Panc1 (cell line): Measurements from ENCODE around the gene CHRDL2. TPM values are rescaled to one million over a fixed set of nuclear protein-coding genes. Genes with fewer than 3 reads are reported as not detected.

Experiments
- ATAC-seq: fragments of 200-7000 bp; cut with Tn5 transposase; 2 replicates; pipeline ENCODE4 v1.9.1; 2020; ENCODE audit warnings: mild to moderate bottlenecking, moderate library complexity
- BruUV-seq: library from RNA; stranded (reverse); fragments of 400-500 nt; replicated peaks from 2 replicates; lab custom pipeline; 2021; lab: Mats Ljungman, UMichigan
- CTCF ChIA-PET: fragments of 300-600 bp; sonication (Branson Sonifier 250); formaldehyde crosslinking; loops from one replicate; lab custom pipeline; 2022; ENCODE audit warnings: antibody characterized with exemption; lab: Charles Lee
- POLR2A ChIA-PET: fragments of 300-600 bp; sonication (Branson Sonifier 250); formaldehyde crosslinking; loops from one replicate; lab custom pipeline; 2022; ENCODE audit warnings: antibody characterized with exemption; lab: Charles Lee
- DNase-seq: peaks from one replicate; pipeline ENCODE4 v3.0.0-alpha.2; 2010; ENCODE audit warnings: low read depth, low spot score
- H3K27ac ChIP-seq: 2 replicates; pipeline ENCODE4 v1.5.1; 2011; ENCODE audit warnings: mild to moderate bottlenecking, low read length, inconsistent platforms
- H3K27me3 ChIP-seq: fragments of 200-500 bp; sonication (Bioruptor generic); 2 replicates; pipeline ENCODE4 v1.6.0; 2014; ENCODE audit warnings: low read length, inconsistent platforms; ENCODE audit not compliant: control insufficient read depth, insufficient read depth
- H3K36me3 ChIP-seq: fragments of 200-500 bp; sonication (Bioruptor generic); 2 replicates; pipeline ENCODE4 v1.5.1; 2014; ENCODE audit warnings: inconsistent platforms, mild to moderate bottlenecking, low read length, moderate library complexity; ENCODE audit not compliant: control insufficient read depth, insufficient read depth
- H3K4me1 ChIP-seq: 2 replicates; pipeline ENCODE4 v1.5.1; 2011; ENCODE audit warnings: inconsistent platforms, mild to moderate bottlenecking, low read length, moderate library complexity; ENCODE audit not compliant: control insufficient read depth, insufficient read depth
- H3K4me3 ChIP-seq, 2 experiments: 2 replicates each; pipeline ENCODE4 v1.5.1; 2011 to 2012; ENCODE audit warnings: low read depth in 2 of 2, low read length in 2 of 2, mild to moderate bottlenecking in 2 of 2, inconsistent platforms in 1 of 2, moderate library complexity in 1 of 2
- H3K9me3 ChIP-seq: fragments of 200-500 bp; sonication (Bioruptor generic); 2 replicates; pipeline ENCODE4 v1.5.1; 2014; ENCODE audit warnings: low read depth, mild to moderate bottlenecking, inconsistent platforms, low read length, moderate library complexity; ENCODE audit not compliant: control insufficient read depth, insufficient read depth
- POLR2AphosphoS5 ChIP-seq: IDR thresholded peaks from 2 replicates; pipeline ENCODE4 v1.6.1; 2012; ENCODE audit warnings: mild to moderate bottlenecking, low read depth, low read length, moderate library complexity
- SIN3A ChIP-seq: IDR thresholded peaks from 2 replicates; pipeline ENCODE4 v1.6.1; 2012; ENCODE audit warnings: low read depth, mild to moderate bottlenecking, low read length, moderate library complexity, borderline replicate concordance; ENCODE audit not compliant: insufficient read depth
- TCF7L2 ChIP-seq: IDR thresholded peaks from 2 replicates; pipeline ENCODE4 v1.6.1; 2011; ENCODE audit warnings: mild to moderate bottlenecking, low read depth, low read length, inconsistent platforms
- in situ Hi-C: cut with HindIII; loops from 2 replicates; pipeline ENCODE4 v1.10.0; 2016; ENCODE audit warnings: low sequenced_read_pairs, low pct_unique_long_range_greater_than_20kb
- intact Hi-C: fragments of 100-400 bp; cut with micrococcal nuclease; formaldehyde crosslinking; loops from one replicate; pipeline ENCODE4 v1.10.0; 2022; ENCODE audit not compliant: unreplicated experiment
- total RNA-seq: library from RNA; stranded (reverse); gene quantifications from one replicate; pipeline ENCODE4 v1.2.1, GENCODE V29; 2021; ENCODE audit not compliant: unreplicated experiment
- TF ChIP-seq, protein P1 (sequence below): fragments of 450-650 bp; IDR thresholded peaks from 2 replicates; pipeline ENCODE4 v1.5.1; 2017; ENCODE audit warnings: mild to moderate bottlenecking
- TF ChIP-seq, protein P2 (sequence below), 2 experiments: IDR thresholded peaks; 2 replicates each; pipeline ENCODE4 v1.6.1; 2011 to 2012; ENCODE audit warnings: low read depth in 2 of 2, control low read depth in 1 of 2, low read length in 1 of 2, mild to moderate bottlenecking in 1 of 2, moderate library complexity in 1 of 2; ENCODE audit not compliant: insufficient read depth in 1 of 2

CHRDL2 gene
- total RNA-seq, 1 experiment from 2014 or later, result 0.15 TPM

DNA sequence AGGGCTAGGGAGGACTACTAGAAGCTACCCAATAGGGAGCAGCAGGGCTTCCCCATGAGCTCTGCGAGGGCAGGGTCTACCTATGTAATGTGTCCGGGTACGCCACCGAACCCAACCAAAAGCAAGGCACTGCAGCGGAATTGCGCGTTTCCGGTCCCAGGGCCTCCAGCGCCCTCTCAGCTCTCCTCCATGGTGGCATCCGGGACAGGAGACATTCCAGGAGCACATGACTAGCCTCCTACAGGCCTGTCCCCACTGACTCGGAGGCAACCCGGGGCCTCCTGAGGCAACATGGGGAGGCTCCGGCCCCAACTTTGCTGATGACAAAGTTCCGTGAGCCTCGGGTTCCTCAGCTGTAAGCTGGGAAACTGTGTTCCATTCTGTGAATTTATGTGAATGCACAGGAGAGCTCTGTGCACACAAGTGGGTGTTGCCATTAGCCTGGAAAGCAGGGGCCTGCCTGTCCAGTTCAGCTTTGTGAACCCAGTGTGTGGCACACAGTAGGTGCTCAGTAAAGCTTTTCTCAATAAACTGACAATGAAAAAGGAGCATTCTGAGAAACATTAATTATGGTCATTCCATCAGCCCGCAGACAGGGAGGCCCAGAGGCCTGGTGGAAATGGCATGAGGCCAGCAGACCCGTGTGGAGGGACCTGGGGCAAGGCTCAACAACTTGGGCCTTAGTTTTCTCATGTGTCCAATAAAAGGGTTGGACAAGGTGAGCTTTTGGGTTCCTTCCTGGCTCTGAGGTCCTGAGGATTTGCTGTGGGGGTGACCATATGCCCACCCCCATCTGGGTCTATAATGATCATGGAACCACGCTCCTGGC lies 50.3 kb downstream of the CHRDL2 start:
- Histone ChIP-seq H3K36me3 (no peaks in the 10 kb centered on the region), H3K27me3 (no peaks in the 10 kb centered on the region; the same call in 1 of the 2 replicates), H3K9me3 (no peaks in the 10 kb centered on the region), H3K27ac (no peak overlapping the region), H3K4me1 (no peaks in the 10 kb centered on the region), H3K4me3 (no peak overlapping the region)
- intact Hi-C loops (no loop called here), in situ Hi-C loops (no loop called here)
- no peak for TF ChIP-seq SIN3A
- TF ChIP-seq TCF7L2, result no peak
- no peak for TF ChIP-seq POLR2AphosphoS5
- TF ChIP-seq, protein P1, sequence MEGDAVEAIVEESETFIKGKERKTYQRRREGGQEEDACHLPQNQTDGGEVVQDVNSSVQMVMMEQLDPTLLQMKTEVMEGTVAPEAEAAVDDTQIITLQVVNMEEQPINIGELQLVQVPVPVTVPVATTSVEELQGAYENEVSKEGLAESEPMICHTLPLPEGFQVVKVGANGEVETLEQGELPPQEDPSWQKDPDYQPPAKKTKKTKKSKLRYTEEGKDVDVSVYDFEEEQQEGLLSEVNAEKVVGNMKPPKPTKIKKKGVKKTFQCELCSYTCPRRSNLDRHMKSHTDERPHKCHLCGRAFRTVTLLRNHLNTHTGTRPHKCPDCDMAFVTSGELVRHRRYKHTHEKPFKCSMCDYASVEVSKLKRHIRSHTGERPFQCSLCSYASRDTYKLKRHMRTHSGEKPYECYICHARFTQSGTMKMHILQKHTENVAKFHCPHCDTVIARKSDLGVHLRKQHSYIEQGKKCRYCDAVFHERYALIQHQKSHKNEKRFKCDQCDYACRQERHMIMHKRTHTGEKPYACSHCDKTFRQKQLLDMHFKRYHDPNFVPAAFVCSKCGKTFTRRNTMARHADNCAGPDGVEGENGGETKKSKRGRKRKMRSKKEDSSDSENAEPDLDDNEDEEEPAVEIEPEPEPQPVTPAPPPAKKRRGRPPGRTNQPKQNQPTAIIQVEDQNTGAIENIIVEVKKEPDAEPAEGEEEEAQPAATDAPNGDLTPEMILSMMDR, result no peak
- TF ChIP-seq, protein P2, sequence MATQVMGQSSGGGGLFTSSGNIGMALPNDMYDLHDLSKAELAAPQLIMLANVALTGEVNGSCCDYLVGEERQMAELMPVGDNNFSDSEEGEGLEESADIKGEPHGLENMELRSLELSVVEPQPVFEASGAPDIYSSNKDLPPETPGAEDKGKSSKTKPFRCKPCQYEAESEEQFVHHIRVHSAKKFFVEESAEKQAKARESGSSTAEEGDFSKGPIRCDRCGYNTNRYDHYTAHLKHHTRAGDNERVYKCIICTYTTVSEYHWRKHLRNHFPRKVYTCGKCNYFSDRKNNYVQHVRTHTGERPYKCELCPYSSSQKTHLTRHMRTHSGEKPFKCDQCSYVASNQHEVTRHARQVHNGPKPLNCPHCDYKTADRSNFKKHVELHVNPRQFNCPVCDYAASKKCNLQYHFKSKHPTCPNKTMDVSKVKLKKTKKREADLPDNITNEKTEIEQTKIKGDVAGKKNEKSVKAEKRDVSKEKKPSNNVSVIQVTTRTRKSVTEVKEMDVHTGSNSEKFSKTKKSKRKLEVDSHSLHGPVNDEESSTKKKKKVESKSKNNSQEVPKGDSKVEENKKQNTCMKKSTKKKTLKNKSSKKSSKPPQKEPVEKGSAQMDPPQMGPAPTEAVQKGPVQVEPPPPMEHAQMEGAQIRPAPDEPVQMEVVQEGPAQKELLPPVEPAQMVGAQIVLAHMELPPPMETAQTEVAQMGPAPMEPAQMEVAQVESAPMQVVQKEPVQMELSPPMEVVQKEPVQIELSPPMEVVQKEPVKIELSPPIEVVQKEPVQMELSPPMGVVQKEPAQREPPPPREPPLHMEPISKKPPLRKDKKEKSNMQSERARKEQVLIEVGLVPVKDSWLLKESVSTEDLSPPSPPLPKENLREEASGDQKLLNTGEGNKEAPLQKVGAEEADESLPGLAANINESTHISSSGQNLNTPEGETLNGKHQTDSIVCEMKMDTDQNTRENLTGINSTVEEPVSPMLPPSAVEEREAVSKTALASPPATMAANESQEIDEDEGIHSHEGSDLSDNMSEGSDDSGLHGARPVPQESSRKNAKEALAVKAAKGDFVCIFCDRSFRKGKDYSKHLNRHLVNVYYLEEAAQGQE (IDR thresholded peaks at IDR 0.05; ENCODE audit: insufficient read depth in 1 of 2, low read depth in 2 of 2, low read length in 1 of 2), result no peak
- POLR2A ChIA-PET, result interaction anchor here (0.9 kb wide), 1 partner anchor 70 kb away, joined by 3 read pairs; no protein-coding TSS in a partner anchor
- no TSS peak for BruUV-seq
- DNase-seq (no peak), ATAC-seq (no peak)
- CTCF ChIA-PET, result no interaction called here

DNA sequence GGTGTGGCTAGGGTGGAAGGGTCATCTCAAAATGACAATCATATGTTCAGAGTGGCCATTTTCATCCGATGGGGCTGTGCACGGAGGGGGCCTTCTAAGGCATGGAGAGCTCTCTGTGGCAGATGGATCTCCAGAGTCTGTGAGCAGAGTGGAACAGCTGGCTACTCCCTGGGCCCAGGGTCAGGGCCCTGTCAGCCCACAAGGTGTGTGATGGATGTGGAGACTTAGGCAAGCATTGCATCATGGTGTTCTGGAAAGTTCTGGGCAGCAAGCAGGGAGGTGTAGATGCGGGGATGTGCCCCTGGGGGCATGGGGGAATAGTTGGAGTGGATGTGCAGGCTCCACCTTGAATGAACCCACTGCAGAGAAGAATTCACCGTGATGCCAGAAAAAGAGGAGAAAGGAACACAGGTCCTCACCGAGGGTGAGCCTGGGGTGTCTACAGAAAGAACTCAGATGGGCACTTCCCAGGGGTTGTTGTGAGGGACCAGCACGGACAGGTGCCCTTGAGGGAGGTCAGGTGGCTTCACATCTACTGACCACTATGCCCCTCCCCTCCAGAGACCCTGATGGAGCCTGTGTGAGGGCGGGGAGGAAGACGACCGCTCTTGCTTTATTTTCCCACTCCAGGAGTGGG lies 51.1 kb downstream of the CHRDL2 start:
- no TSS peak for BruUV-seq
- Histone ChIP-seq H3K36me3 (no peaks in the 10 kb centered on the region), H3K27me3 (no peaks in the 10 kb centered on the region; the same call in 1 of the 2 replicates), H3K4me3 (no peak overlapping the region), H3K27ac (no peak overlapping the region), H3K4me1 (no peaks in the 10 kb centered on the region), H3K9me3 (no peaks in the 10 kb centered on the region)
- CTCF ChIA-PET, result no interaction called here
- no peak for TF ChIP-seq TCF7L2
- TF ChIP-seq, protein P1, result no peak
- TF ChIP-seq, protein P2 (IDR thresholded peaks at IDR 0.05; ENCODE audit: insufficient read depth in 1 of 2, low read depth in 2 of 2, low read length in 1 of 2), result no peak
- TF ChIP-seq POLR2AphosphoS5, result no peak
- no peak for TF ChIP-seq SIN3A
- intact Hi-C loops, result no loop called here
- DNase-seq, result no peak
- POLR2A ChIA-PET, result interaction anchor here (0.9 kb wide), 1 partner anchor 71 kb away, joined by 3 read pairs; no protein-coding TSS in a partner anchor
- in situ Hi-C loops, result no loop called here
- no peak for ATAC-seq
